B cell (primary cell): ENCODE results near the gene DHRS11. TPM values are rescaled to one million over a fixed set of nuclear protein-coding genes. Genes with fewer than 3 reads are reported as not detected.

ENCODE experiments used
- ATAC-seq: fragments of 200-7000 bp; cut with Tn5 transposase; one replicate; pipeline ENCODE4 v1.10.0; 2021; ENCODE audit warnings: low read depth, mild to moderate bottlenecking, moderate number of reproducible peaks, moderate library complexity
- CTCF ChIA-PET: fragments of 350-600 bp; sonication (Branson Sonifier 250); formaldehyde crosslinking; loops from one replicate; lab custom pipeline; 2021; ENCODE audit warnings: antibody characterized with exemption, inconsistent platforms; lab: Charles Lee
- POLR2A ChIA-PET: fragments of 350-600 bp; sonication (Branson Sonifier 250); formaldehyde crosslinking; loops from one replicate; lab custom pipeline; 2021; ENCODE audit warnings: antibody characterized with exemption; lab: Charles Lee
- DNase-seq: peaks from one replicate; pipeline ENCODE4 v3.0.0; 2013
- H2AFZ ChIP-seq: 2 replicates; pipeline ENCODE4 v1.6.1; 2012; ENCODE audit warnings: mild to moderate bottlenecking, low read depth, low read length; ENCODE audit not compliant: insufficient read depth, poor library complexity, severe bottlenecking
- H3K27ac ChIP-seq, 2 donors: 1 replicate in 1 of 2; 2 replicates in 1 of 2; pipeline ENCODE4 v1.5.1; 2012 to 2013; ENCODE audit warnings: low read length in 2 of 2, mild to moderate bottlenecking in 2 of 2, moderate library complexity in 1 of 2
- H3K27me3 ChIP-seq, 4 experiments: fragments of 200-600 bp in 1 of 4; sonication (generic) in 1 of 4; replicated peaks in 1 of 4; 1 replicate in 2 of 4; 2 replicates in 2 of 4; pipeline versions ENCODE4 v1.6.1 to v1.7.0; 2013 to 2016; ENCODE audit warnings: low read length in 3 of 4, mild to moderate bottlenecking in 2 of 4, mixed read lengths in 1 of 4, moderate library complexity in 1 of 4; ENCODE audit not compliant: insufficient read depth in 4 of 4, control insufficient read depth in 3 of 4; ENCODE audit errors: control extremely low read depth in 1 of 4
- H3K36me3 ChIP-seq, 2 experiments: replicated peaks in 1 of 2; 1 replicate in 1 of 2; 2 replicates in 1 of 2; pipeline versions ENCODE4 v1.6.1 to v1.7.1; 2013; ENCODE audit warnings: low read length in 1 of 2; ENCODE audit not compliant: insufficient read depth in 2 of 2, control insufficient read depth in 1 of 2; ENCODE audit errors: control extremely low read depth in 1 of 2, extremely low read depth in 1 of 2
- H3K4me1 ChIP-seq, 2 donors: fragments of 200-600 bp in 1 of 2; sonication (generic) in 1 of 2; 1 replicate in 1 of 2; 2 replicates in 1 of 2; pipeline versions ENCODE4 v1.5.1 to v1.6.1; 2013 to 2017; ENCODE audit warnings: low read length in 2 of 2; ENCODE audit not compliant: control insufficient read depth in 2 of 2, insufficient read depth in 2 of 2
- H3K4me2 ChIP-seq: replicated peaks from 2 replicates; pipeline ENCODE3; 2012; ENCODE audit warnings: mild to moderate bottlenecking, low read depth, low read length; ENCODE audit not compliant: poor library complexity, severe bottlenecking
- H3K4me3 ChIP-seq, 5 experiments: fragments of 200-600 bp in 1 of 5; sonication (generic) in 1 of 5; 1 replicate in 3 of 5; 2 replicates in 2 of 5; pipeline versions ENCODE4 v1.5.1 to v1.7.0; 2011 to 2016; ENCODE audit warnings: low read length in 4 of 5, mild to moderate bottlenecking in 4 of 5, low read depth in 2 of 5, control low read depth in 1 of 5, moderate library complexity in 1 of 5; ENCODE audit not compliant: insufficient read depth in 1 of 5; ENCODE audit errors: control extremely low read depth in 1 of 5, extremely low read depth in 1 of 5
- H3K79me2 ChIP-seq: fragments of 200-600 bp; sonication (generic); one replicate; pipeline ENCODE4 v1.6.0; 2016; ENCODE audit warnings: low read length; ENCODE audit not compliant: control insufficient read depth, insufficient read depth
- H3K9ac ChIP-seq: fragments of 200-600 bp; sonication (generic); 2 replicates; pipeline ENCODE4 v1.6.1; 2017; ENCODE audit warnings: mild to moderate bottlenecking, low read length, moderate library complexity
- H3K9me3 ChIP-seq, 3 donors: one replicate each; pipeline versions ENCODE4 v1.6.1 to v1.7.1; 2013; ENCODE audit warnings: low read length in 2 of 3; ENCODE audit not compliant: control insufficient read depth in 2 of 3, insufficient read depth in 1 of 3; ENCODE audit errors: control extremely low read depth in 1 of 3
- H4K20me1 ChIP-seq: 2 replicates; pipeline ENCODE4 v1.6.0; 2012; ENCODE audit warnings: mild to moderate bottlenecking, low read length; ENCODE audit not compliant: insufficient read depth, control insufficient read depth, poor library complexity, severe bottlenecking
- H3K27ac Mint-ChIP-seq: one replicate; pipeline ENCODE4 v1.8.0; 2021; ENCODE audit warnings: mixed read lengths
- H3K27me3 Mint-ChIP-seq: one replicate; pipeline ENCODE4 v1.8.0; 2021; ENCODE audit warnings: mixed read lengths
- H3K4me1 Mint-ChIP-seq: one replicate; pipeline ENCODE4 v1.8.0; 2021; ENCODE audit warnings: mixed read lengths
- H3K4me3 Mint-ChIP-seq: one replicate; pipeline ENCODE4 v1.8.0; 2021; ENCODE audit warnings: mixed read lengths
- H3K9me3 Mint-ChIP-seq: one replicate; pipeline ENCODE4 v1.8.0; 2022; ENCODE audit warnings: mixed read lengths; ENCODE audit not compliant: insufficient read depth
- CTCF ChIP-seq: fragments of 200-600 bp; IDR thresholded peaks from one replicate; pipeline ENCODE4 v1.8.0; 2022; ENCODE audit warnings: antibody characterized with exemption, mild to moderate bottlenecking
- EZH2 ChIP-seq: IDR thresholded peaks from 2 replicates; pipeline ENCODE4 v1.6.1; 2012; ENCODE audit warnings: borderline replicate concordance, low read depth, mild to moderate bottlenecking, moderate library complexity, low read length; ENCODE audit not compliant: insufficient read depth, poor library complexity, severe bottlenecking
- WGBS: methylation state at CpG from one replicate; pipeline ENCODE4 v1.1.5; 2013; ENCODE audit warnings: missing lambda C conversion rate; ENCODE audit not compliant: insufficient coverage; 5-methylcytosine and 5-hydroxymethylcytosine counted together
- intact Hi-C: fragments of 100-400 bp; cut with micrococcal nuclease; formaldehyde crosslinking; loops from one replicate; pipeline ENCODE4 v1.10.0; 2022
- polyA plus RNA-seq: library from polyadenylated mRNA; depleted of rRNA; stranded (reverse); fragments of >200 nt; gene quantifications from 2 replicates; pipeline ENCODE4 v1.2.3, GENCODE V29; 2012
- total RNA-seq, 2 donors: library from RNA; stranded (reverse); fragments of 120-200 nt in 1 of 2; gene quantifications; 1 replicate in 1 of 2; 2 replicates in 1 of 2; pipeline versions ENCODE4 v1.2.3 to v1.2.4, GENCODE V29; 2013 to 2022

Gene DHRS11
- total and polyA plus RNA-seq, 2 donors (not counting 1 experiment from before 2014, with no cell fraction given) = 4.3 to 8.2 TPM

GRCh38 chr17:36583787-36584186, 7.9 kb upstream of the DHRS11 start:
- ChIA-PET POLR2A (no interaction called here), CTCF (interaction anchor here (0.7 to 4.5 kb wide), 2 partner anchors 18 to 22 kb away, joined by 3 to 15 read pairs; partner anchors contain the start of gene MRM1)
- Histone ChIP-seq H2AFZ (no peak overlapping the region), H3K4me2 (no peak overlapping the region), H3K4me1 (no peaks in the 10 kb centered on the region), H3K9ac (no peak overlapping the region), H4K20me1 (peaks cover 22% of the 10 kb centered on the region), H3K4me3 (no peak overlapping the region), H3K9me3 (no peaks in the 10 kb centered on the region), H3K36me3 (peaks cover 18 to 84% of the 10 kb centered on the region in 2 experiments), H3K79me2 (peaks cover 3% of the 10 kb centered on the region), H3K27me3 (no peaks in the 10 kb centered on the region), H3K27ac (no peak overlapping the region)
- no CpG with 5 or more reads among the region's 1 CpG for WGBS
- Mint-ChIP-seq H3K4me1 (no peaks in the 10 kb centered on the region), H3K9me3 (no peaks in the 10 kb centered on the region), H3K27me3 (no peaks in the 10 kb centered on the region), H3K4me3 (no peak overlapping the region), H3K27ac (no peak overlapping the region)
- ATAC-seq = no peak
- no peak for TF ChIP-seq EZH2
- TF ChIP-seq CTCF = no peak
- no peak for DNase-seq
- intact Hi-C loops = no loop called here

- no peak for DNase-seq
- 100% methylated on average over 1 of the region's 2 CpGs for WGBS
- H3K4me1 Mint-ChIP-seq = peaks cover 2% of the 10 kb centered on the region
- ChIA-PET CTCF (no interaction called here), POLR2A (no interaction called here)
- ATAC-seq = no peak
- Histone ChIP-seq H3K4me3 (no peak overlapping the region), H3K27ac (no peak overlapping the region), H3K4me1 (peaks cover 0 to under 1% of the 10 kb centered on the region in 2 donors), H2AFZ (no peak overlapping the region), H3K27me3 (no peaks in the 10 kb centered on the region), H3K4me2 (no peak overlapping the region), H3K36me3 (peaks cover 18 to 80% of the 10 kb centered on the region in 2 experiments), H3K79me2 (no peaks in the 10 kb centered on the region), H4K20me1 (peaks cover 22% of the 10 kb centered on the region), H3K9me3 (no peaks in the 10 kb centered on the region), H3K9ac (no peak overlapping the region)
- TF ChIP-seq CTCF = no peak
- intact Hi-C loops = no loop called here
- no peaks in the 10 kb centered on the region for H3K27me3 Mint-ChIP-seq
- no peaks in the 10 kb centered on the region for H3K9me3 Mint-ChIP-seq
- H3K27ac Mint-ChIP-seq = no peak overlapping the region
- H3K4me3 Mint-ChIP-seq = no peak overlapping the region
These were observed 5.5 kb upstream of the DHRS11 start for GRCh38 chr17:36586138-36586537.
